ENCODE measurements around the gene OMD. TPM values are rescaled to one million over a fixed set of nuclear protein-coding genes. Genes with fewer than 3 reads are reported as not detected.

The OMD gene
- total RNA-seq: 100 to 1,000 TPM; 200 TPM

GRCh38 chr9:92424340-92424739 lies at the start of gene OMD:
Gene OMD (minus strand): TSS chr9:92424471. CDS start chr9:92417558, 6,913 bp downstream.
- H3K27ac ChIP-seq: peak within 1 kb of the TSS; percentile 37 to 65
- ATAC-seq (ENCODE audit: insufficient number of reproducible peaks, low FRiP score, low read depth): no peak
- H3K9me3 ChIP-seq: no peaks in the 10 kb centered on the region

GRCh38 chr9:92468206-92468605 lies 43.9 kb upstream of the OMD start:
- Histone ChIP-seq H3K4me1 (ENCODE audit: control insufficient read depth in 1 of 2, low read depth in 2 of 2) (peaks cover 12 to 45% of the 10 kb centered on the region in 2 donors), H3K4me3 (no peak overlapping the region), H3K27ac (peak overlapping the region; percentile 32 to 36), H3K9me3 (no peaks in the 10 kb centered on the region), H3K36me3 (peaks cover 9% of the 10 kb centered on the region), H3K27me3 (replicated peaks; ENCODE audit: insufficient read depth) (no peaks in the 10 kb centered on the region)
- TF ChIP-seq CTCF (IDR thresholded peaks at IDR 0.05): no peak
- ATAC-seq (ENCODE audit: insufficient number of reproducible peaks, low FRiP score, low read depth): no peak
- no peak for DNase-seq (ENCODE audit: low spot score)

More at GRCh38 chr9:92424340-92424739, at the start of gene OMD:
- no peaks in the 10 kb centered on the region for H3K27me3 ChIP-seq (replicated peaks; ENCODE audit: insufficient read depth)
- peak within 1 kb of the TSS; percentile 71 for H3K4me3 ChIP-seq
- no peak for DNase-seq (ENCODE audit: low spot score)
- TF ChIP-seq CTCF (IDR thresholded peaks at IDR 0.05): no peak
- H3K36me3 ChIP-seq: no peaks in the 10 kb centered on the region
- peaks cover 7 to 46% of the 10 kb centered on the region in 2 donors for H3K4me1 ChIP-seq (ENCODE audit: control insufficient read depth in 1 of 2, low read depth in 2 of 2)

- TF ChIP-seq CTCF (IDR thresholded peaks at IDR 0.05): no peak
- no peak overlapping the region for H3K4me3 ChIP-seq
- ATAC-seq (ENCODE audit: insufficient number of reproducible peaks, low FRiP score, low read depth): no peak
- DNase-seq (ENCODE audit: low spot score): no peak
- H3K27me3 ChIP-seq (replicated peaks; ENCODE audit: insufficient read depth): no peaks in the 10 kb centered on the region
- H3K4me1 ChIP-seq (ENCODE audit: control insufficient read depth in 1 of 2, low read depth in 2 of 2): peaks cover 15 to 51% of the 10 kb centered on the region in 2 donors
- H3K9me3 ChIP-seq: no peaks in the 10 kb centered on the region
- peaks cover 9% of the 10 kb centered on the region for H3K36me3 ChIP-seq
- H3K27ac ChIP-seq: peak overlapping the region; percentile 34 to 36
These were observed 43.2 kb upstream of the OMD start for GRCh38 chr9:92467511-92467910.

GRCh38 chr9:92467041-92467440 lies 42.8 kb upstream of the OMD start:
- Histone ChIP-seq H3K27ac (peak overlapping the region; percentile 34 to 36), H3K9me3 (no peaks in the 10 kb centered on the region), H3K4me1 (ENCODE audit: control insufficient read depth in 1 of 2, low read depth in 2 of 2) (peaks cover 15 to 55% of the 10 kb centered on the region in 2 donors)

GRCh38 chr9:92463984-92464383 lies 39.7 kb upstream of the OMD start:
- Histone ChIP-seq H3K27ac (peak overlapping the region; percentile 92 to 99), H3K36me3 (peaks cover 13% of the 10 kb centered on the region), H3K4me3 (peak overlapping the region; percentile 16), H3K9me3 (no peaks in the 10 kb centered on the region), H3K27me3 (replicated peaks; ENCODE audit: insufficient read depth) (no peaks in the 10 kb centered on the region), H3K4me1 (ENCODE audit: control insufficient read depth in 1 of 2, low read depth in 2 of 2) (peaks cover 15 to 42% of the 10 kb centered on the region in 2 donors)
- ATAC-seq (ENCODE audit: insufficient number of reproducible peaks, low FRiP score, low read depth) (peak; percentile 95), DNase-seq (ENCODE audit: low spot score) (no peak)
- TF ChIP-seq CTCF (IDR thresholded peaks at IDR 0.05): no peak

More at GRCh38 chr9:92467041-92467440, 42.8 kb upstream of the OMD start:
- DNase-seq (ENCODE audit: low spot score): no peak
- Histone ChIP-seq H3K4me3 (no peak overlapping the region), H3K36me3 (peaks cover 7% of the 10 kb centered on the region), H3K27me3 (replicated peaks; ENCODE audit: insufficient read depth) (no peaks in the 10 kb centered on the region)
- no peak for TF ChIP-seq CTCF (IDR thresholded peaks at IDR 0.05)
- ATAC-seq (ENCODE audit: insufficient number of reproducible peaks, low FRiP score, low read depth): no peak
